Keratinocyte (primary cell): ENCODE measurements around the gene DCAF17. TPM values are rescaled to one million over a fixed set of nuclear protein-coding genes. Genes with fewer than 3 reads are reported as not detected.

Experiments
- DNase-seq: peaks from one replicate; pipeline ENCODE4 v3.0.0-alpha.2; 2011; ENCODE audit warnings: low read depth, missing footprints, low spot score
- FAIRE-seq: peaks from 2 replicates; lab custom pipeline; 2011; peaks lifted over from hg19 to GRCh38; lab: Jason Lieb, UNC
- H2AFZ ChIP-seq: 2 replicates; pipeline ENCODE4 v1.6.0; 2012; ENCODE audit warnings: low read length, control low read depth, inconsistent platforms; ENCODE audit not compliant: control insufficient read depth
- H3K27ac ChIP-seq: 2 replicates; pipeline ENCODE4 v1.5.1; 2011; ENCODE audit warnings: low read length; ENCODE audit not compliant: control insufficient read depth, insufficient read depth
- H3K27me3 ChIP-seq: 3 replicates; pipeline ENCODE4 v1.6.0; 2011; ENCODE audit warnings: low read length; ENCODE audit not compliant: control insufficient read depth, insufficient read depth; ENCODE audit errors: extremely low read depth
- H3K36me3 ChIP-seq, 2 experiments: 2 replicates in 1 of 2; 3 replicates in 1 of 2; pipeline ENCODE4 v1.5.1; 2011; ENCODE audit warnings: low read length in 2 of 2, mild to moderate bottlenecking in 1 of 2; ENCODE audit not compliant: control insufficient read depth in 2 of 2, insufficient read depth in 2 of 2; ENCODE audit errors: extremely low read depth in 1 of 2
- H3K4me1 ChIP-seq: 3 replicates; pipeline ENCODE4 v1.5.1; 2011; ENCODE audit warnings: low read length; ENCODE audit not compliant: control insufficient read depth, insufficient read depth; ENCODE audit errors: extremely low read depth
- H3K4me2 ChIP-seq: 3 replicates; pipeline ENCODE4 v1.6.0; 2011; ENCODE audit warnings: low read depth, low read length; ENCODE audit not compliant: control insufficient read depth, insufficient read depth; ENCODE audit errors: extremely low read depth
- H3K4me3 ChIP-seq, 3 experiments: fragments of 200-600 bp in 1 of 3; sonication (generic) in 1 of 3; 2 replicates in 2 of 3; 3 replicates in 1 of 3; pipeline ENCODE4 v1.5.1; 2011 to 2016; ENCODE audit warnings: low read length in 3 of 3, mild to moderate bottlenecking in 3 of 3, control low read depth in 2 of 3, inconsistent platforms in 1 of 3, low read depth in 1 of 3, mixed read lengths in 1 of 3, mixed run types in 1 of 3, moderate library complexity in 1 of 3; ENCODE audit not compliant: control insufficient read depth in 2 of 3, insufficient read depth in 2 of 3; ENCODE audit errors: extremely low read depth in 1 of 3
- H3K79me2 ChIP-seq: 2 replicates; pipeline ENCODE4 v1.6.0; 2012; ENCODE audit warnings: low read length; ENCODE audit not compliant: control insufficient read depth, insufficient read depth
- H3K9ac ChIP-seq: 3 replicates; pipeline ENCODE4 v1.6.0; 2011; ENCODE audit warnings: low read length; ENCODE audit not compliant: control insufficient read depth, insufficient read depth; ENCODE audit errors: extremely low read depth
- H3K9me1 ChIP-seq: 3 replicates; pipeline ENCODE4 v1.6.0; 2011; ENCODE audit warnings: low read length; ENCODE audit not compliant: control insufficient read depth, insufficient read depth; ENCODE audit errors: extremely low read depth
- H3K9me3 ChIP-seq: 2 replicates; pipeline ENCODE4 v1.5.1; 2012; ENCODE audit warnings: low read depth, low read length; ENCODE audit not compliant: control insufficient read depth
- H4K20me1 ChIP-seq: 3 replicates; pipeline ENCODE4 v1.6.0; 2011; ENCODE audit warnings: low read length; ENCODE audit not compliant: control insufficient read depth, insufficient read depth; ENCODE audit errors: extremely low read depth
- EZH2 ChIP-seq: IDR thresholded peaks from one replicate; pipeline ENCODE4 v1.6.1; 2012; ENCODE audit warnings: inconsistent platforms, mild to moderate bottlenecking, low read length, moderate library complexity
- dilution Hi-C: fragments of 300-500 bp; cut with MboI; formaldehyde crosslinking; loops from one replicate; pipeline ENCODE4 v1.7.0; 2020; ENCODE audit warnings: low sequenced_read_pairs; ENCODE audit not compliant: extremely low pct_ligation_motif_present
- polyA plus RNA-seq, 5 experiments: library from polyadenylated mRNA; depleted of rRNA in 3 of 5; stranded (reverse) in 3 of 5; stranded (forward) in 1 of 5; unstranded in 1 of 5; fragments of >200 nt; gene quantifications; 1 replicate in 1 of 5; 2 replicates in 3 of 5; 3 replicates in 1 of 5; pipeline versions ENCODE4 v1.2.1 to v1.2.3, GENCODE V29; 2011 to 2012; ENCODE audit warnings: missing spikeins in 2 of 5, low read depth in 1 of 5, low replicate concordance in 1 of 5
- TF ChIP-seq, protein P1 (sequence below), 3 experiments: IDR thresholded peaks in 1 of 3; conservative IDR thresholded peaks in 1 of 3; optimal IDR thresholded peaks in 1 of 3; 2 replicates in 2 of 3; 3 replicates in 1 of 3; pipeline versions ENCODE3 to v1.5.1; 2011; ENCODE audit warnings: low read length in 3 of 3, mild to moderate bottlenecking in 3 of 3, moderate library complexity in 2 of 3, control low read depth in 1 of 3, inconsistent platforms in 1 of 3; ENCODE audit not compliant: insufficient read depth in 2 of 3; ENCODE audit errors: extremely low read depth in 1 of 3

The DCAF17 gene
- polyA plus RNA-seq, 1 donor (not counting 4 experiments of a cell fraction or from before 2014, with no cell fraction given) = 22.9 TPM

DNA sequence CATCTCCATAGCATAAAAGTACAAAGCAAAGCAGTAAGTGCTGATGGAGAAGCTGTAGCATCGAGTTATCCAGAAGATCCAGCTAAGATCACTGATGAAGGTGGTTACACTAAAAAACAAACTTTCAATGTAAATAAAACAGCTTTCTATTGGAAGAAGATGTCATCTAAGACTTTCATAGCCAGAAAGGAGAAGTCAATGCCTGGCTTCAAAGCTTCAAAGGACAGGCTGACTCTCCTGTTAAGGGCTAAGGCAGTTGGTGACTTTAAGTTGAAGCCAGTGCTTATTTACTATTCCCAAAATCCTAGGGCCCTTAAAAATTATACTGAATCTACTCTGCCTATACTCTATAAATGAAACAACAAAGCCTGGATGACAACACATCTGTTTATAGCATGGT is 44.2 kb upstream of the DCAF17 start:
- DNase-seq (no peak), FAIRE-seq (no peak)
- peaks cover 34% of the 10 kb centered on the region for H3K79me2 ChIP-seq
- no peak overlapping the region for H3K4me3 ChIP-seq
- H3K9ac ChIP-seq = no peak overlapping the region
- no peaks in the 10 kb centered on the region for H3K9me1 ChIP-seq
- TF ChIP-seq, protein P1, sequence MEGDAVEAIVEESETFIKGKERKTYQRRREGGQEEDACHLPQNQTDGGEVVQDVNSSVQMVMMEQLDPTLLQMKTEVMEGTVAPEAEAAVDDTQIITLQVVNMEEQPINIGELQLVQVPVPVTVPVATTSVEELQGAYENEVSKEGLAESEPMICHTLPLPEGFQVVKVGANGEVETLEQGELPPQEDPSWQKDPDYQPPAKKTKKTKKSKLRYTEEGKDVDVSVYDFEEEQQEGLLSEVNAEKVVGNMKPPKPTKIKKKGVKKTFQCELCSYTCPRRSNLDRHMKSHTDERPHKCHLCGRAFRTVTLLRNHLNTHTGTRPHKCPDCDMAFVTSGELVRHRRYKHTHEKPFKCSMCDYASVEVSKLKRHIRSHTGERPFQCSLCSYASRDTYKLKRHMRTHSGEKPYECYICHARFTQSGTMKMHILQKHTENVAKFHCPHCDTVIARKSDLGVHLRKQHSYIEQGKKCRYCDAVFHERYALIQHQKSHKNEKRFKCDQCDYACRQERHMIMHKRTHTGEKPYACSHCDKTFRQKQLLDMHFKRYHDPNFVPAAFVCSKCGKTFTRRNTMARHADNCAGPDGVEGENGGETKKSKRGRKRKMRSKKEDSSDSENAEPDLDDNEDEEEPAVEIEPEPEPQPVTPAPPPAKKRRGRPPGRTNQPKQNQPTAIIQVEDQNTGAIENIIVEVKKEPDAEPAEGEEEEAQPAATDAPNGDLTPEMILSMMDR (optimal IDR thresholded peaks at IDR 0.05 in 1 of 3, IDR thresholded peaks at IDR 0.05 in 1 of 3, conservative IDR thresholded peaks at IDR 0.05 in 1 of 3; ENCODE audit: extremely low read depth in 1 of 3, insufficient read depth in 2 of 3, low read length in 3 of 3) = no peak
- no peak for TF ChIP-seq EZH2
- no peaks in the 10 kb centered on the region for H4K20me1 ChIP-seq
- H3K27ac ChIP-seq = no peak overlapping the region
- peaks cover 3 to 4% of the 10 kb centered on the region in 2 experiments for H3K36me3 ChIP-seq
- no peaks in the 10 kb centered on the region for H3K9me3 ChIP-seq
- H2AFZ ChIP-seq = no peak overlapping the region
- dilution Hi-C loops = no loop called here
- H3K4me1 ChIP-seq = peaks cover 13% of the 10 kb centered on the region
- H3K4me2 ChIP-seq = no peak overlapping the region
- no peaks in the 10 kb centered on the region for H3K27me3 ChIP-seq

DNA sequence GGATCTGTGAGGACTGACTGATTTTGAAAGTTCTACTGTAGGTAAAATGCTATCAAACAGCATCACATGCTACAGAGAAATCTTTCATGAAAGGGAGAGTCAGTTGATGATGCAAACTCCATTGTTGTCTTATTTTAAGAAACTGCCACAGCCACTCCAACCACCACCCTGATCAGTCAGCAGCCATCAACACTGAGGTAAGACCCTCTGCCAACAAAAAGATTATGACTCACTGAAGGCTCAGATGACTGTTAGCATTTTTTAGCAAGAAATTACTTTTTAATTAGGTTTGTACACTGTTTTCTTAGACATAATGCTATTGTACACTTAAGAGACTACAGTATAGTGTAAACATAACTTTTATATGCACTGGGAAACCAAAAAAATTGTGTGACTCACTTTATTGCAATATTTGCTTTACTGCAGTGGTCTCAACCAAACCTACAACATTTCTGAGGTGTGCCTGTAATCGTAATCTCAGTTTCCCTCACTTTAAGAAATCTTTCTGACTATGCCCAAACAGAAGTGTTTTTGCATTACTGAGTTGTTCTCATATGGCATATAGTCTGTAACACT is 43.0 kb upstream of the DCAF17 start:
- DNase-seq (no peak), FAIRE-seq (no peak)
- no peaks in the 10 kb centered on the region for H4K20me1 ChIP-seq
- no peak overlapping the region for H3K4me2 ChIP-seq
- H3K4me1 ChIP-seq = peaks cover 13% of the 10 kb centered on the region
- H3K27ac ChIP-seq = peak overlapping the region; percentile 44
- no peaks in the 10 kb centered on the region for H3K9me1 ChIP-seq
- dilution Hi-C loops = no loop called here
- no peak overlapping the region for H3K9ac ChIP-seq
- peaks cover 0 to 3% of the 10 kb centered on the region in 2 experiments for H3K36me3 ChIP-seq
- no peaks in the 10 kb centered on the region for H3K9me3 ChIP-seq
- H3K4me3 ChIP-seq = no peak overlapping the region
- H3K79me2 ChIP-seq = peaks cover 37% of the 10 kb centered on the region
- no peak overlapping the region for H2AFZ ChIP-seq
- TF ChIP-seq, protein P1 (optimal IDR thresholded peaks at IDR 0.05 in 1 of 3, IDR thresholded peaks at IDR 0.05 in 1 of 3, conservative IDR thresholded peaks at IDR 0.05 in 1 of 3; ENCODE audit: extremely low read depth in 1 of 3, insufficient read depth in 2 of 3, low read length in 3 of 3) = no peak
- TF ChIP-seq EZH2 = no peak
- no peaks in the 10 kb centered on the region for H3K27me3 ChIP-seq
